ENCODE results near the gene SRP72. TPM values are rescaled to one million over a fixed set of nuclear protein-coding genes. Genes with fewer than 3 reads are reported as not detected.

SRP72 gene, protein sequence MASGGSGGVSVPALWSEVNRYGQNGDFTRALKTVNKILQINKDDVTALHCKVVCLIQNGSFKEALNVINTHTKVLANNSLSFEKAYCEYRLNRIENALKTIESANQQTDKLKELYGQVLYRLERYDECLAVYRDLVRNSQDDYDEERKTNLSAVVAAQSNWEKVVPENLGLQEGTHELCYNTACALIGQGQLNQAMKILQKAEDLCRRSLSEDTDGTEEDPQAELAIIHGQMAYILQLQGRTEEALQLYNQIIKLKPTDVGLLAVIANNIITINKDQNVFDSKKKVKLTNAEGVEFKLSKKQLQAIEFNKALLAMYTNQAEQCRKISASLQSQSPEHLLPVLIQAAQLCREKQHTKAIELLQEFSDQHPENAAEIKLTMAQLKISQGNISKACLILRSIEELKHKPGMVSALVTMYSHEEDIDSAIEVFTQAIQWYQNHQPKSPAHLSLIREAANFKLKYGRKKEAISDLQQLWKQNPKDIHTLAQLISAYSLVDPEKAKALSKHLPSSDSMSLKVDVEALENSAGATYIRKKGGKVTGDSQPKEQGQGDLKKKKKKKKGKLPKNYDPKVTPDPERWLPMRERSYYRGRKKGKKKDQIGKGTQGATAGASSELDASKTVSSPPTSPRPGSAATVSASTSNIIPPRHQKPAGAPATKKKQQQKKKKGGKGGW
- 49.3 and 64.7 TPM in 2 replicates for total RNA-seq

DNA sequence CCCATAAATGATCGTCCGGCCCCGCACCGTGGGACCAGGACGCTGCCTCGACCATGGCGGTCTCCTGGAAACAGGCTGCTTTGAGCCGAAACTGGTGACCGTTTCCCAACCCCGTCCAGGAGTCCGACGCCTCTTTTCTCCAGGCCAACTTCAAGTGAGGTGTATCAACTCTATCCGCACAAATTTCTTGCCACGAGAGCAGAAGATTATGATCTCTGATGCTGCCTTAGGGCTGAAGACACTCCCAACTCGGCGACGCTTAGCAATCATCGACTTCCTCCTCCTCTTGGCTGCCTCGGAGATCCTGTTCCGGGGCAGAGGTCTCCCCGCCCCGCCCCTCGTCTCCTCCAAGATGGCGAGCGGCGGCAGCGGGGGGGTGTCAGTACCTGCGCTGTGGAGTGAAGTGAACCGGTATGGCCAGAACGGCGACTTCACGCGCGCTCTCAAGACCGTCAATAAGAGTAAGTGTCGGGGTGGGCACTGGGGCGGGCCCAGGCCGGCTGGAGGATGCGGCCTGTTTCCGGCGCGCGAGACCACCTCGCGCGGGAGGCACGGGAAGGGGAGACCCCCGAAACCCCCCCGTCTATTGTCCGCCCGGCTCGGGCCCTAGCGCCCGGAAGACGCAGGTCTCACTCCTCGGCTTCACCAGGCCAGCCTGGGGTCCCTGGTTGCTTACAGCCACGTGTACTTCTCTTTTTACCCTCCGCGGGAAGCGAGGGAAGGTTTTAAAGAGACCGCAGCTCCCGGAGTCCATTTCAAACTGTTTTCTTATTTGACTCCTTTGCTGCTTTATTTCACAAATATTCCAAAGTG, at the start of gene SRP72:
Gene SRP72 (plus strand): TSS at position 334 of the 813 bp plus-strand sequence. CDS start 19 bp downstream, at position 353.

DNA sequence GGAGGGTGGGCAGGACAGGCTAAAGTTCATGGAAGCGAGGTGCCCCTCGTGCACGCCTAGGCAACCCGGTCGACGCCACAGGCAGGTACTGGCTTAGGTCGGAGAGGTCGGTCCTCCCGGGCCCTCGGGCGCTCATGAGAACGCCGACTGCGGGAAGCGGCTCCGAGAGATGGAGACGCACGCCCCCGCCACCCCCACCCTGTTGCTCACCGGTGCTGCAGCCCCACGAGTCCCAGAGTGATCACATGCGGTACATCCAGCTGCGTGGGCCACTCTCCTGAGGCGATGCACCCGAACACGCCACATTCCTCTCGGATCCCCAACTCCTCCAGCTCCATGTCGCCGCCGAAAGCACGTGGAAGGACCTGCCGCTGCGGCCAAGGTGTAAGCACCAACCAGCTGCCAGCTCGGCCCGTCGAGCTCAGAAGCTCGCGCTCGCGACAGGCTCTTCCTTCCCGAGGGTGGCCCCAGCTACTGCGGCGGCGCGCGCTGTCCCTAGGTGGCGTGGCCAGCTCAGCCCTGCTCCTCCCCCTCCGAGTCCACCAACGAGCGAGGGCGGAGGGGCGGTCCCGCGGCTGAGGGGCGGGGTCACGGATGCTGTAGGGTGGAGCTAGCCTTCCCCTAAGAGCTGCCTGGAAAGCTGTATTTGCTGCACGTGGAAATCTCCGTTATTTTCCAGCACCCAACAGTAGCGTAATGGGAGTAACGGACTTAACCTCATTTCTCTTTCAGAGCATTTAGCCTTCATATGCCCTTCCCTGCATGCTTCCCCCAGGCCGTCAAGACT, 32.1 kb upstream of the SRP72 start, which contains the start of gene PPAT:
Gene PPAT (minus strand): TSS at position 476 of the 787 bp plus-strand sequence. CDS start 138 bp downstream, at position 338.

DNA sequence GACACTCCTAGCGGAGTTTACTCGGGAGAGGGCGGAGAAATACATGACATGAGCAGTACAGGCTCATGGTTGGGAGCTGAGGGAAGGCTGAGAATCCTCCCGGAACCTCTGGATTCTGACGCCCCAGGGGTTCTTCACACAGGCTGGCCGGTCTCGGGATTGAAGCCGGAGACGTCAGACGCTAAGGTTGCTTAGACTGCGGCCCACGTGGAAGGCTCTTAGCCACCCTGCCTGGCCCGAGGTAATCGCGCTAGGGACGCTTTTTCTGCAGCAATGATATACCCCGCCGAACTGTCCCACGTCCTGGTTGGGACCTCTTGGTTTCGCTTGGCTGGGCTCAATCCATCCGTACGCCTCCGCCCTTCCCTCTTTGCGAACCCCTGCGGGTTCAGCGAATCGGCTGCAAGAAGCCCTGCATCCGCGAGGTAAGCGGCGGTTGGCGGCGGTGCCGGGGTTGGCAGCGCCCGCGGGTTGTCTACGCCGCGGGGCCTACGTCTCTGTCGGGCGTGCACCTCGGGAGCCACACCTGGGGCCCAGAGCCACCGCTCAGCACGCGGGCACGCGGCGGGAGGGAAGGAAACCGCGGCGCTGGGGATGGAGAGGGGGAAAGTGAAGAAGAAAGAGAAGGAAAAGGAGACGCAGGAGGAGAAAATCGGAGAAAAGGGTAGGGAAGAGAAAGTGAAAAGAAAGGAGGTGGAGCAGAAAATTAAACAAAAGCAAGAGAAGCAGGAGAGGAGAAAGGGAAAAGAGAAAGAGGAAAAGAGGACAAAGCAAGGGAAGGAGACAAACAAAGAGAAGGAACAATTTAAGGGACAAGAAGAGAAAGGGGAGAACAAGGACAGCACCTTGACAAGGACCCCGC, 38.1 kb downstream of the SRP72 start, which contains the start of gene ARL9:
Gene ARL9 (plus strand): TSS at position 523 of the 862 bp plus-strand sequence. CDS start 72 bp downstream, at position 595.

Other genes with a start within 250 kb of the SRP72 start
- 6.6 and 14.7 TPM in 2 replicates for gene AASDH, start 80.1 kb upstream of the SRP72 start, total RNA-seq
- 11.2 and 13.1 TPM in 2 replicates for gene PPAT, start 32.0 kb upstream of the SRP72 start, total RNA-seq
- gene PAICS, start 31.4 kb upstream of the SRP72 start, total RNA-seq: 81.6 and 92.9 TPM in 2 replicates
- 0.29 and 0.71 TPM in 2 replicates for gene ARL9, start 38.2 kb downstream of the SRP72 start, total RNA-seq
- 3.9 and 5.5 TPM in 2 replicates for gene HOPX, start 213.7 kb downstream of the SRP72 start, total RNA-seq